H9 (cell line): ENCODE data around the gene ZDHHC3. TPM values are rescaled to one million over a fixed set of nuclear protein-coding genes. Genes with fewer than 3 reads are reported as not detected.

Source experiments
- DNase-seq: peaks from one replicate; pipeline ENCODE4 v3.0.0-alpha.2; 2017
- H2AFZ ChIP-seq: one replicate; pipeline ENCODE4 v1.6.1; 2013; ENCODE audit warnings: mild to moderate bottlenecking, low read length, control low read depth, moderate library complexity
- H2AK5ac ChIP-seq: 2 replicates; pipeline ENCODE4 v1.6.1; 2013; ENCODE audit warnings: low read length, control low read depth, mixed read lengths; ENCODE audit not compliant: insufficient read length
- H2BK120ac ChIP-seq: one replicate; pipeline ENCODE4 v1.6.1; 2013; ENCODE audit warnings: low read depth, mild to moderate bottlenecking, low read length, control low read depth, inconsistent platforms; ENCODE audit not compliant: poor library complexity, severe bottlenecking
- H2BK12ac ChIP-seq: 2 replicates; pipeline ENCODE4 v1.6.1; 2013; ENCODE audit warnings: low read length, control low read depth, mixed read lengths, low read depth; ENCODE audit not compliant: insufficient read length
- H2BK15ac ChIP-seq: 2 replicates; pipeline ENCODE4 v1.6.1; 2013; ENCODE audit warnings: low read depth, low read length, control low read depth
- H2BK20ac ChIP-seq: one replicate; pipeline ENCODE4 v1.6.1; 2013; ENCODE audit warnings: low read depth, mild to moderate bottlenecking, low read length, control low read depth, inconsistent platforms; ENCODE audit not compliant: poor library complexity, severe bottlenecking
- H2BK5ac ChIP-seq: 2 replicates; pipeline ENCODE4 v1.6.1; 2013; ENCODE audit warnings: low read length, control low read depth, mixed read lengths; ENCODE audit not compliant: insufficient read length
- H3K14ac ChIP-seq: 2 replicates; pipeline ENCODE4 v1.6.1; 2013; ENCODE audit warnings: low read length, control low read depth; ENCODE audit not compliant: insufficient read depth
- H3K18ac ChIP-seq: 2 replicates; pipeline ENCODE4 v1.6.1; 2013; ENCODE audit warnings: low read depth, mild to moderate bottlenecking, mixed read lengths, low read length, control low read depth; ENCODE audit not compliant: insufficient read length
- H3K23ac ChIP-seq: 2 replicates; pipeline ENCODE4 v1.6.1; 2013; ENCODE audit warnings: low read length, control low read depth, mixed read lengths, low read depth; ENCODE audit not compliant: insufficient read length
- H3K23me2 ChIP-seq: 2 replicates; pipeline ENCODE4 v1.6.1; 2013; ENCODE audit warnings: low read depth, mild to moderate bottlenecking, mixed read lengths, low read length, control low read depth; ENCODE audit not compliant: insufficient read length, poor library complexity, severe bottlenecking
- H3K27ac ChIP-seq: 2 replicates; pipeline ENCODE4 v1.5.1; 2013; ENCODE audit warnings: low read length, control low read depth, mixed read lengths, low read depth; ENCODE audit not compliant: insufficient read length
- H3K27me3 ChIP-seq: 2 replicates; pipeline ENCODE4 v1.6.1; 2013; ENCODE audit warnings: low read length, control low read depth, inconsistent platforms; ENCODE audit not compliant: insufficient read depth
- H3K4ac ChIP-seq: 2 replicates; pipeline ENCODE4 v1.6.1; 2013; ENCODE audit warnings: low read depth, mild to moderate bottlenecking, control low read depth, inconsistent platforms, low read length, moderate library complexity
- H3K4me1 ChIP-seq: 2 replicates; pipeline ENCODE4 v1.6.1; 2013; ENCODE audit warnings: low read length, control low read depth, inconsistent platforms; ENCODE audit not compliant: insufficient read depth
- H3K4me2 ChIP-seq: 2 replicates; pipeline ENCODE4 v1.6.1; 2013; ENCODE audit warnings: low read length, control low read depth, mixed read lengths; ENCODE audit not compliant: insufficient read length, insufficient read depth
- H3K56ac ChIP-seq: 2 replicates; pipeline ENCODE4 v1.6.1; 2013; ENCODE audit warnings: low read depth, mild to moderate bottlenecking, mixed read lengths, low read length, control low read depth; ENCODE audit not compliant: insufficient read length
- H3K79me1 ChIP-seq: 2 replicates; pipeline ENCODE4 v1.6.1; 2013; ENCODE audit warnings: low read depth, mild to moderate bottlenecking, moderate library complexity, low read length, control low read depth, inconsistent platforms; ENCODE audit not compliant: insufficient read depth, poor library complexity, severe bottlenecking
- H3K79me2 ChIP-seq: 2 replicates; pipeline ENCODE4 v1.6.1; 2013; ENCODE audit warnings: low read length, control low read depth, inconsistent platforms; ENCODE audit not compliant: insufficient read depth
- H3K9ac ChIP-seq: 2 replicates; pipeline ENCODE4 v1.6.1; 2013; ENCODE audit warnings: low read length, control low read depth, mixed read lengths; ENCODE audit not compliant: insufficient read length; ENCODE audit errors: extremely low read depth
- H3K9me3 ChIP-seq: one replicate; pipeline ENCODE4 v1.6.1; 2013; ENCODE audit warnings: low read depth, low read length, inconsistent platforms; ENCODE audit not compliant: control insufficient read depth
- H3T11ph ChIP-seq: one replicate; pipeline ENCODE4 v1.6.1; 2013; ENCODE audit warnings: mild to moderate bottlenecking, low read length, control low read depth, inconsistent platforms
- H4K20me1 ChIP-seq: one replicate; pipeline ENCODE4 v1.6.1; 2013; ENCODE audit not compliant: control insufficient read depth, insufficient read length, insufficient read depth
- H4K5ac ChIP-seq: 2 replicates; pipeline ENCODE4 v1.6.1; 2013; ENCODE audit warnings: low read depth, mild to moderate bottlenecking, mixed read lengths, low read length, control low read depth; ENCODE audit not compliant: insufficient read length
- H4K8ac ChIP-seq: replicated peaks from 2 replicates; pipeline ENCODE4 v1.6.1; 2013; ENCODE audit warnings: low read length, control low read depth, mixed read lengths, low read depth; ENCODE audit not compliant: insufficient read length
- H4K91ac ChIP-seq: 2 replicates; pipeline ENCODE4 v1.6.1; 2013; ENCODE audit warnings: low read depth, mild to moderate bottlenecking, moderate library complexity, mixed read lengths, low read length, control low read depth; ENCODE audit not compliant: insufficient read length
- H3K27ac Mint-ChIP-seq, 3 experiments: 2 replicates in 2 of 3; 3 replicates in 1 of 3; pipeline ENCODE4 v1.8.0; 2020 to 2021; ENCODE audit warnings: mixed read lengths in 3 of 3, mild to moderate bottlenecking in 1 of 3, moderate library complexity in 1 of 3
- H3K27me3 Mint-ChIP-seq: 2 replicates; pipeline ENCODE4 v1.8.0; 2021; ENCODE audit warnings: low read depth, mild to moderate bottlenecking, moderate library complexity, mixed read lengths
- H3K36me3 Mint-ChIP-seq, 3 experiments: 2 replicates in 2 of 3; 3 replicates in 1 of 3; pipeline ENCODE4 v1.8.0; 2020 to 2021; ENCODE audit warnings: low read depth in 3 of 3, mixed read lengths in 3 of 3; ENCODE audit not compliant: insufficient read depth in 1 of 3
- H3K4me1 Mint-ChIP-seq, 2 experiments: 2 replicates each; pipeline ENCODE4 v1.8.0; 2020; ENCODE audit warnings: mixed read lengths in 2 of 2
- H3K4me3 Mint-ChIP-seq, 2 experiments: 2 replicates in 1 of 2; 3 replicates in 1 of 2; pipeline ENCODE4 v1.8.0; 2020 to 2021; ENCODE audit warnings: mild to moderate bottlenecking in 2 of 2, mixed read lengths in 2 of 2, moderate library complexity in 1 of 2
- H3K9me3 Mint-ChIP-seq, 2 experiments: 2 replicates in 1 of 2; 3 replicates in 1 of 2; pipeline ENCODE4 v1.8.0; 2020; ENCODE audit warnings: mild to moderate bottlenecking in 2 of 2, mixed read lengths in 2 of 2, moderate library complexity in 1 of 2
- WGBS: extraction: QIAGEN DNeasy Blood & Tissue Kit; methylation state at CpG from one replicate; pipeline ENCODE4 v1.1.7; 2013; ENCODE audit warnings: missing lambda C conversion rate, low lambda C conversion rate, mixed read lengths; ENCODE audit not compliant: insufficient read length; ENCODE audit errors: extremely low coverage; 5-methylcytosine and 5-hydroxymethylcytosine counted together
- total RNA-seq: library from RNA; stranded (reverse); gene quantifications from 2 replicates; pipeline ENCODE4 v1.2.1, GENCODE V29; 2021
- TF ChIP-seq, protein P1 (sequence below): fragments of 200-600 bp; sonication (generic); conservative IDR thresholded peaks from 3 replicates; pipeline ENCODE4 v1.8.0; 2021; ENCODE audit warnings: antibody characterized with exemption, mild to moderate bottlenecking

The ZDHHC3 gene
- total RNA-seq, 1 experiment from 2014 or later: 71.3 TPM

- peaks cover 7% of the 10 kb centered on the region for H3K9me3 ChIP-seq
- no peak overlapping the region for H2BK120ac ChIP-seq
- H3K9ac ChIP-seq: no peak overlapping the region
- no peak overlapping the region for H2BK5ac ChIP-seq
- H3K18ac ChIP-seq: no peak overlapping the region
- peaks cover 9 to 10% of the 10 kb centered on the region in 2 experiments for H3K4me1 Mint-ChIP-seq
- no peak overlapping the region for H3T11ph ChIP-seq
- no peaks in the 10 kb centered on the region for H3K23me2 ChIP-seq
- no peak overlapping the region for H2BK20ac ChIP-seq
- peaks cover 19% of the 10 kb centered on the region for H3K27me3 Mint-ChIP-seq
- DNase-seq: no peak
- H2BK12ac ChIP-seq: no peak overlapping the region
- no peak overlapping the region for H4K8ac ChIP-seq
- H3K79me2 ChIP-seq: no peaks in the 10 kb centered on the region
- H3K27ac ChIP-seq: no peak overlapping the region
- H3K27me3 ChIP-seq: no peaks in the 10 kb centered on the region
- no peak overlapping the region for H4K91ac ChIP-seq
- H3K4me1 ChIP-seq: no peaks in the 10 kb centered on the region
- H4K5ac ChIP-seq: no peak overlapping the region
- H3K4me2 ChIP-seq: no peak overlapping the region
- no peak overlapping the region for H2AK5ac ChIP-seq
- H3K9me3 Mint-ChIP-seq: no peaks in the 10 kb centered on the region; a peak in 1 of 5 replicates
- WGBS: no CpG with 5 or more reads among the region's 3 CpGs
- no peak overlapping the region for H2BK15ac ChIP-seq
- TF ChIP-seq, protein P1, sequence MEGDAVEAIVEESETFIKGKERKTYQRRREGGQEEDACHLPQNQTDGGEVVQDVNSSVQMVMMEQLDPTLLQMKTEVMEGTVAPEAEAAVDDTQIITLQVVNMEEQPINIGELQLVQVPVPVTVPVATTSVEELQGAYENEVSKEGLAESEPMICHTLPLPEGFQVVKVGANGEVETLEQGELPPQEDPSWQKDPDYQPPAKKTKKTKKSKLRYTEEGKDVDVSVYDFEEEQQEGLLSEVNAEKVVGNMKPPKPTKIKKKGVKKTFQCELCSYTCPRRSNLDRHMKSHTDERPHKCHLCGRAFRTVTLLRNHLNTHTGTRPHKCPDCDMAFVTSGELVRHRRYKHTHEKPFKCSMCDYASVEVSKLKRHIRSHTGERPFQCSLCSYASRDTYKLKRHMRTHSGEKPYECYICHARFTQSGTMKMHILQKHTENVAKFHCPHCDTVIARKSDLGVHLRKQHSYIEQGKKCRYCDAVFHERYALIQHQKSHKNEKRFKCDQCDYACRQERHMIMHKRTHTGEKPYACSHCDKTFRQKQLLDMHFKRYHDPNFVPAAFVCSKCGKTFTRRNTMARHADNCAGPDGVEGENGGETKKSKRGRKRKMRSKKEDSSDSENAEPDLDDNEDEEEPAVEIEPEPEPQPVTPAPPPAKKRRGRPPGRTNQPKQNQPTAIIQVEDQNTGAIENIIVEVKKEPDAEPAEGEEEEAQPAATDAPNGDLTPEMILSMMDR: no peak
- no peak overlapping the region for H3K23ac ChIP-seq
- H3K4ac ChIP-seq: no peak overlapping the region
- H4K20me1 ChIP-seq: no peaks in the 10 kb centered on the region
- no peak overlapping the region for H2AFZ ChIP-seq
- no peak overlapping the region for H3K4me3 Mint-ChIP-seq
- H3K14ac ChIP-seq: no peak overlapping the region
- no peak overlapping the region for H3K27ac Mint-ChIP-seq
- H3K79me1 ChIP-seq: no peaks in the 10 kb centered on the region
- no peaks in the 10 kb centered on the region for H3K36me3 Mint-ChIP-seq
- H3K56ac ChIP-seq: no peak overlapping the region
These were observed 65.3 kb downstream of the ZDHHC3 start for GRCh38 chr3:44910693-44911092.
